GM10266 (cell line): ENCODE data around the gene TXNDC11.

Source experiments
- DNase-seq: peaks from one replicate; pipeline ENCODE4 v3.0.0; 2012; ENCODE audit errors: extremely low spot score
- TF ChIP-seq, protein P1 (sequence below): IDR thresholded peaks from 2 replicates; pipeline ENCODE4 v1.5.1; 2012; ENCODE audit warnings: mild to moderate bottlenecking, low read depth; ENCODE audit not compliant: control insufficient read depth, insufficient read depth; ENCODE audit errors: missing control alignments

Gene TXNDC11

DNA sequence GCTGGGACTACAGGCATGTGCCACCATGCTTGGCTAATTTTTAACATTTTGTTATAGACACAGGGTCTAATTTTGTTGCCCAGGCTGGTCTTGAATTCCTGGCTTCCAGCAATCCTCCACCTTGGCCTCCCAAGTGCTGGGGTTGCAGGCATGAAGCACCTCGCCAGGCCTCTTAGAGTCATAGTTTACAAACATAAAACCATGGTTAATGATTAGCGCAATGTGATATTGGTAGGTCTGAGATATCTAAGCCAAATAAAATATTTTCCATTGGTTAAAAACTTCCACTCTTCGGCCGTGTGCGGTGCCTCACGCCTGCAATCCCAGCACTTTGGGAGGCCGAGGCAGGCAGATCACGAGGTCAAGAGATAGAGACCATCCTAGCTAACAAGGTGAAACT lies 16.6 kb downstream of the TXNDC11 start:
- DNase-seq, result no peak
- TF ChIP-seq, protein P1, sequence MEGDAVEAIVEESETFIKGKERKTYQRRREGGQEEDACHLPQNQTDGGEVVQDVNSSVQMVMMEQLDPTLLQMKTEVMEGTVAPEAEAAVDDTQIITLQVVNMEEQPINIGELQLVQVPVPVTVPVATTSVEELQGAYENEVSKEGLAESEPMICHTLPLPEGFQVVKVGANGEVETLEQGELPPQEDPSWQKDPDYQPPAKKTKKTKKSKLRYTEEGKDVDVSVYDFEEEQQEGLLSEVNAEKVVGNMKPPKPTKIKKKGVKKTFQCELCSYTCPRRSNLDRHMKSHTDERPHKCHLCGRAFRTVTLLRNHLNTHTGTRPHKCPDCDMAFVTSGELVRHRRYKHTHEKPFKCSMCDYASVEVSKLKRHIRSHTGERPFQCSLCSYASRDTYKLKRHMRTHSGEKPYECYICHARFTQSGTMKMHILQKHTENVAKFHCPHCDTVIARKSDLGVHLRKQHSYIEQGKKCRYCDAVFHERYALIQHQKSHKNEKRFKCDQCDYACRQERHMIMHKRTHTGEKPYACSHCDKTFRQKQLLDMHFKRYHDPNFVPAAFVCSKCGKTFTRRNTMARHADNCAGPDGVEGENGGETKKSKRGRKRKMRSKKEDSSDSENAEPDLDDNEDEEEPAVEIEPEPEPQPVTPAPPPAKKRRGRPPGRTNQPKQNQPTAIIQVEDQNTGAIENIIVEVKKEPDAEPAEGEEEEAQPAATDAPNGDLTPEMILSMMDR, result no peak

DNA sequence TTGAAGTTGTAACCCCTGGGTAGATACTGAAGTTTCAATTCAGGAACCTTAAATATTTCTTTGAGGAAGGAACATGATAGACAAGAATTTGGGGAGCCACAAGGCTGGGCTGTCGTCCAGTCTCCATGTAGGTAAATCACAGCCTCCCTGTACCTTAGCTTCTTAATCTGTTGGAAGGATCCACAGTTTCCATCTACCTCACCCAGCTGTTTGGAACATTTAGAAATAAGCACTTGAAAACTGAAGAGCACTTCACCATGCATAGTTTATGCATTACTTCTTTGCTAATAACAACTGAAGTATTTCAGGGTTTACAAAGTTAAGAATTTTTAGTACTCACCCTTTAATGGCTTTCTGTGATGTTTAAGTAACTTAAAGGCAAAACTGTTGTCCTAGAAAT lies 17.2 kb downstream of the TXNDC11 start:
- TF ChIP-seq, protein P1, result no peak
- DNase-seq, result no peak

DNA sequence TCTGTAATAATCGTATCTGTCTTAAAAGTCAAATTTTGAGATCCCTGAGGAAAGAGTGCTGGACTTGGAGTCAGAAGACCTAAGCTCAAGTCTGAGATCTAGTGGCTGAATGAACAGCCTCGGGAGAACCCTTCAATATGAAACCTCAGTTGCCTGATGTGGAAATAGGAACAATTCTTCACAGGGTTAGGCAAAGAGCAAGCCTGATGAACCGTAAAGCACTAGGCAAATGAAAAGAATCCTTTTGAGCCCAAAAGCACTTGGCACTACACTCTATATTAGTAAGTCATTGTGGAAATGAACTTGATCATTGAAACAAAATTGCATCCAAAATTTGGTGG lies 20.2 kb downstream of the TXNDC11 start:
- TF ChIP-seq, protein P1, result no peak
- no peak for DNase-seq

DNA sequence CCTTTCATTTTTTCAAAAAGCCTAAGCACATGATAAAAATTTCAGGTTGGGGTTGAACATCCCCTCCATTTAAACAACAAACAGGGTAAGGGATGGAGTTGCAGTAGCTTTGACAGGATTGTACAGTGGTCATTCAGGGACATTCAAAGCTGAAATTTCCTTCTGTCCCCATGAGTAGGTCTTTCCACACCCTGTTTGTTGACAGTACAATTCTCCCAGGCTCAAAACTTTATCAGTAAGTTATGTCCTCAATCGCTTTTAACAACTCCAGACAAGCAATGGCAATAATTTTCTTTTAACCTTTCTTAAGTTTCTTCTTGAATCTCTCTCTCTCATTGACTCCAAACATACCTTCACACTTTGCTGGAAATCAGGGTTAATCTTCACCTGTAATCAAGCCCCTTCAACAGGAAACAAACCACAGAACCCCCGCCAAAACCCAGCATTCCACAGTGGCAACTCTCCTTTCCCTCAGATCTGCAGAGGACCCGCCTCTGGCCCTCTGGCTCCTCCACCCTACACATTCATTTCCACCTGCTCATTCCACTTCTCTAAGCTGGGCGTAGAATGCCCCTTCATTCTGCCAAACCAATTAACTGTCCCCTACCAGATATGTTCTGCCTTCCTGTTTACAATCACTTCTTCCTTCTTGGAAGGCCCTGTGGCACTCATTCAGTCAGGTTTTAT lies 20.7 kb downstream of the TXNDC11 start:
- TF ChIP-seq, protein P1, result no peak
- DNase-seq, result no peak

DNA sequence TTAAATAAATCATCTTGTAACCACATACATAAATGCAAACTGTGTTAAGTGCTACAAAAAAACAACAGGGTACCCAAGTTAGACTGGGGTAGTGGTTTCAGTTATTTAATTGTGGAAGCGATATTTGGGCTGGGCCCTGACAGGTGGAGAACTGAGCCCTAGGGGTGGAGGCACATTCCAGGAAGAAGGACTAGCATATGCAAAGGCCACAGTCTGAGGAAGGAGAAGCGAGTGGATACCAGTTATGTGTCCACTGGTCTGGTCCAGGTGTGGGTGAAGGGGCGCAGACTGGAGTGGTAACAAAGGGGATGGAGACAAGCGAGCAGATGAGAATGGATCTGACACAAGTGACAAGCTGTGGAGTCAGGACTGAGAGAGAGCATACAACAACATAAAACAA lies 22.9 kb downstream of the TXNDC11 start:
- no peak for DNase-seq
- TF ChIP-seq, protein P1, result no peak

DNA sequence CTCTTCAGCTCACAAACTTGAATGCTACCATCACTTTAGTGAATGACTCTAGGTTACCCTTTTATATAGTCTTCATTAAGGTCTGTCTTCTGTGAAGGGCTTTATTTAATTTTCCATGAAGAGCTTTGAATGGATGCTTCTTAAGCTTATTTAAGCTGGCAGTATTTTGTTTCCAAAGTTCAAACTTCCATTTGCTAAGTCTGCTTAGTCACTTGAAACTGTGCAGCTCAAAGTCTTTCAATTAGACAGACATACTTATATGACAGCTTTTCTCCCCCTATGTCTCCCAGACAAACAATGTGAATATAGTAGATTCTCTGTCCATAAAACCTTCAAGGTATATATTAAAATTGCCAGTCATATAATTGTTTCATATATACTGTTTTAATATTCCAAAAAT lies 23.5 kb downstream of the TXNDC11 start:
- TF ChIP-seq, protein P1, result no peak
- no peak for DNase-seq

DNA sequence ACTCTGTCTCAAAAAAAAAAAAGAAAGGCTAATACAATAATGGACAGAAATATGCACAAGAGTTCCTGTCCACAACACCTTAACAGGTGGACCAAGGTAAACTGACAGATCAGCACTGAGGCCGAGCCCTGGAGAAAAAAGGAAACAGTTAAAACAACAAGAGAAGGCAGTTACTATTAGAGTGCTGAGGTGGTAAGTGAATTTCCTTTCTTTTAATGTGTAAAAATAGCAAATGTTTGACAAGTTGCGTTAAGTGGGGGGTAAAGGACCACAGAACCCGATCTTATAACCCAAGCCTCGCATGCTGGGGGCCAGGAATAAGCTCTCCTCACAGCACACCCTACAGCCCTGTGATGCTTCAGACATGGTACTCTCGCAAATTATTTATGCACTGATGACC lies 24.8 kb downstream of the TXNDC11 start:
- TF ChIP-seq, protein P1, result no peak
- no peak for DNase-seq
